CD8-positive, alpha-beta memory T cell (primary cell): ENCODE results near the gene JAK3. TPM values are rescaled to one million over a fixed set of nuclear protein-coding genes. Genes with fewer than 3 reads are reported as not detected.

ENCODE experiments used
- CTCF ChIA-PET: fragments of 350-600 bp; sonication (Branson Sonifier 250); formaldehyde crosslinking; loops from one replicate; lab custom pipeline; 2021; ENCODE audit warnings: antibody characterized with exemption; lab: Charles Lee
- POLR2A ChIA-PET: fragments of 350-600 bp; sonication (Branson Sonifier 250); formaldehyde crosslinking; loops from one replicate; lab custom pipeline; 2021; ENCODE audit warnings: antibody characterized with exemption; lab: Charles Lee
- DNase-seq, 5 donors: peaks; one replicate each; pipeline versions ENCODE4 v3.0.0 to v3.0.0-alpha.2; 2020 to 2022; ENCODE audit warnings: mixed read lengths in 1 of 5
- H3K27ac ChIP-seq: one replicate; pipeline ENCODE4 v1.7.0; 2013; ENCODE audit warnings: low read depth, mild to moderate bottlenecking, low read length, moderate library complexity
- H3K27me3 ChIP-seq: 2 replicates; pipeline ENCODE4 v1.7.0; 2013; ENCODE audit warnings: low read length, mild to moderate bottlenecking; ENCODE audit not compliant: insufficient read depth, poor library complexity, severe bottlenecking
- H3K36me3 ChIP-seq: 2 replicates; pipeline ENCODE4 v1.7.0; 2013; ENCODE audit warnings: mild to moderate bottlenecking, low read length, moderate library complexity; ENCODE audit not compliant: insufficient read depth
- H3K4me1 ChIP-seq: 2 replicates; pipeline ENCODE4 v1.7.0; 2013; ENCODE audit warnings: mild to moderate bottlenecking, low read length, moderate library complexity; ENCODE audit not compliant: insufficient read depth
- H3K4me3 ChIP-seq: 2 replicates; pipeline ENCODE4 v1.7.0; 2013; ENCODE audit warnings: mild to moderate bottlenecking, low read length
- H3K9me3 ChIP-seq: 2 replicates; pipeline ENCODE4 v1.7.0; 2013; ENCODE audit warnings: mild to moderate bottlenecking, low read length
- H3K27ac Mint-ChIP-seq, 8 donors: one replicate each; pipeline ENCODE4 v1.8.0; 2020 to 2021; ENCODE audit warnings: mixed read lengths in 8 of 8, mild to moderate bottlenecking in 6 of 8, inconsistent platforms in 3 of 8, moderate library complexity in 3 of 8
- H3K27me3 Mint-ChIP-seq, 2 donors: one replicate each; pipeline ENCODE4 v1.8.0; 2020 to 2021; ENCODE audit warnings: mixed read lengths in 2 of 2, mild to moderate bottlenecking in 1 of 2, moderate library complexity in 1 of 2
- H3K36me3 Mint-ChIP-seq, 3 donors: one replicate each; pipeline ENCODE4 v1.8.0; 2020 to 2021; ENCODE audit warnings: mixed read lengths in 3 of 3, inconsistent platforms in 1 of 3, mild to moderate bottlenecking in 1 of 3
- H3K4me1 Mint-ChIP-seq, 3 donors: one replicate each; pipeline ENCODE4 v1.8.0; 2020 to 2021; ENCODE audit warnings: mixed read lengths in 3 of 3, inconsistent platforms in 1 of 3, mild to moderate bottlenecking in 1 of 3
- H3K4me3 Mint-ChIP-seq, 7 donors: one replicate each; pipeline ENCODE4 v1.8.0; 2020 to 2021; ENCODE audit warnings: mixed read lengths in 7 of 7, mild to moderate bottlenecking in 6 of 7, moderate library complexity in 4 of 7, inconsistent platforms in 2 of 7
- H3K9me3 Mint-ChIP-seq, 5 donors: one replicate each; pipeline ENCODE4 v1.8.0; 2020 to 2022; ENCODE audit warnings: mixed read lengths in 5 of 5, mild to moderate bottlenecking in 3 of 5, moderate library complexity in 2 of 5, inconsistent platforms in 1 of 5
- polyA plus RNA-seq: library from polyadenylated mRNA; unstranded; fragments of 300-500 nt; fragmentation: Illumina TruSeq; gene quantifications from one replicate; pipeline ENCODE4 v1.2.3, GENCODE V29; 2021
- total RNA-seq, 2 experiments: library from RNA; stranded (reverse); gene quantifications; one replicate each; pipeline ENCODE4 v1.2.3, GENCODE V29; 2021

The JAK3 gene
- total and polyA plus RNA-seq, 3 experiments from 2014 or later: 84.0 to 125 (median 119) TPM

GRCh38 chr19:17855280-17856152 lies 7.7 kb upstream of the JAK3 start:
- H3K27ac Mint-ChIP-seq: peak overlapping the region in 3 of 8 donors; percentile 64 to 66 (median 66)
- no peaks in the 10 kb centered on the region for H3K9me3 ChIP-seq

DNA sequence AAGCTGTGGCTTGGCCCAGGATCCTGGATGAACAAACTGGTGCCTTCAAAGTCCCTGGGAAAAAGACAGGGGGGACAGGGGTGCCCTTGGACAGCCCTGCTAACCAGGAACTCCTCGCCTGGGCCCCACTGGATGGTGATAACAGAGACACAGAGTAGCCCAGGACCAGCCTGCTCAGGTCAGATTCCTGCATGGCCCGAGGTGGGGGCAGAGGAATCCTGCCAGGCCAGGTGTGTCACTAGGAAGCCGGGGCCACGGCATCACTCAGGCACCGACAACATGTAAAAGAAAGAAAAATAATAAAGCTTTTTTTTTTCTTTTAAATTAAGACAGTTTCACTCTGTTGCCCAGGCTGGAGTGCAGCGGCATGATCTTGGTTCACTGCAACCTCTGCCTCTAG lies 6.3 kb upstream of the JAK3 start:
- Histone ChIP-seq H3K36me3 (no peaks in the 10 kb centered on the region), H3K4me3 (no peak overlapping the region), H3K27me3 (no peaks in the 10 kb centered on the region), H3K27ac (no peak overlapping the region), H3K9me3 (no peaks in the 10 kb centered on the region), H3K4me1 (peaks cover 30% of the 10 kb centered on the region)
- no peaks in the 10 kb centered on the region for H3K9me3 Mint-ChIP-seq
- no peak for DNase-seq
- peaks cover 0 to 4% of the 10 kb centered on the region in 2 donors for H3K27me3 Mint-ChIP-seq
- ChIA-PET POLR2A (no interaction called here), CTCF (interaction anchor here (0.7 to 10.9 kb wide), 11 partner anchors 11 to 578 kb away, joined by 3 to 213 read pairs (median 5); partner anchors contain the start of gene CCDC124)
- H3K4me3 Mint-ChIP-seq: no peak overlapping the region
- H3K36me3 Mint-ChIP-seq: no peaks in the 10 kb centered on the region
- H3K27ac Mint-ChIP-seq: no peak overlapping the region
- peaks cover 24 to 32% (median 31%) of the 10 kb centered on the region in 3 donors for H3K4me1 Mint-ChIP-seq

More at GRCh38 chr19:17855280-17856152, 7.7 kb upstream of the JAK3 start:
- Mint-ChIP-seq H3K27me3 (peaks cover 0 to 4% of the 10 kb centered on the region in 2 donors), H3K36me3 (peaks cover 0 to 8% (median 3%) of the 10 kb centered on the region in 3 donors), H3K4me1 (peaks cover 29 to 35% (median 32%) of the 10 kb centered on the region in 3 donors), H3K4me3 (peak overlapping the region in 1 of 7 donors; percentile 34), H3K9me3 (peaks cover 0 to 2% (median 0%) of the 10 kb centered on the region in 5 donors)
- ChIA-PET CTCF (interaction anchor here (0.6 to 10.9 kb wide), 22 partner anchors 9 to 397 kb away, joined by 3 to 213 read pairs (median 5); partner anchors contain the start of gene CCDC124), POLR2A (interaction anchor here (1.5 kb wide), 1 partner anchor 152 kb away, joined by 5 read pairs; no protein-coding TSS in a partner anchor)
- H3K27ac ChIP-seq: no peak overlapping the region
- H3K36me3 ChIP-seq: peaks cover 4% of the 10 kb centered on the region
- no peak overlapping the region for H3K4me3 ChIP-seq
- H3K27me3 ChIP-seq: no peaks in the 10 kb centered on the region
- peak; percentile 76 to 89 (median 86) for DNase-seq
- peaks cover 23% of the 10 kb centered on the region for H3K4me1 ChIP-seq

DNA sequence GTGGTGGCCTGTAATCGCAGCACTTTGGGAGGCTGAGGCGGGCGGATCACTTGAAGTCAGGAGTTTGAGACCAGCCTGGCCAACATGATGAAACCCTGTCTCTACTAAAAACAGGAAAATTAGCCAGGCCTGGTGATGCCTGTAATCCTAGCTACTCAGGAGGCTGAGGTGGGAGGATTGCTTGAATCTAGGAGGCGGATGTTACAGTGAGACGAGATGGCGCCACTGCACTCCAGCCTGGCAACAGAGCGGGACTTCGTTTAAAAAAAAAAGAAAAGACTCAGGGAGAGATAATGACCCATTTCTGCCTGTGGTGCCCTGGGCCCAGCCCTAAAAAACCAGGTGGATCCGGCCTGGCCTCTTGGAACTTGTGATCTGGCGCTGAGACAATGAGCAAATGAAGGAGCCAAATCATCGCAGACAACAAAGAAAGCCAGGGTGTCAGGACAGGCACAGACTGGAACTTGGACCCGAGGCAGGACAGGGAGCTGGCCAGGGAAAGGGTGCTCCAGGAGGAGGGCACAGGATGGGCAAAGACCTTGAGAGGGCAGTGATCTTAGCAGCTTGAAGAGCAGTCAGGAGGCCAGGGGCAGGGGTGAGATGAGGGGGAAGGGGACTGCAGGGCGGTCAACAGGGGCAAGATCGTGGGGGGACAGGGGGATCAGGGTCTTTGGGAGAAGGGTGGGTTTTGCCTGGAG lies 962 bp upstream of the JAK3 start:
- no peak overlapping the region for H3K4me3 ChIP-seq
- peaks cover 0 to 10% (median 3%) of the 10 kb centered on the region in 3 donors for H3K36me3 Mint-ChIP-seq
- H3K27me3 ChIP-seq: no peaks in the 10 kb centered on the region
- H3K4me3 Mint-ChIP-seq: peak overlapping the region; percentile 5 to 96 (median 89)
- no peak for DNase-seq
- H3K27me3 Mint-ChIP-seq: peaks cover 0 to 3% of the 10 kb centered on the region in 2 donors
- POLR2A ChIA-PET: interaction anchor here (0.7 to 1.4 kb wide), 2 partner anchors 10 to 16 kb away, joined by 3 to 10 read pairs; no protein-coding TSS in a partner anchor
- H3K4me1 ChIP-seq: peaks cover 57% of the 10 kb centered on the region
- peak overlapping the region; percentile 94 to 98 (median 96) for H3K27ac Mint-ChIP-seq
- CTCF ChIA-PET: interaction anchor here (0.7 to 2.2 kb wide), 5 partner anchors 8 to 84 kb away, joined by 3 to 12 read pairs (median 4); partner anchors contain the start of genes CCDC124 and RPL18A
- peaks cover 6% of the 10 kb centered on the region for H3K36me3 ChIP-seq
- no peak overlapping the region for H3K27ac ChIP-seq
- no peaks in the 10 kb centered on the region for H3K9me3 Mint-ChIP-seq
- H3K4me1 Mint-ChIP-seq: peaks cover 51 to 72% (median 66%) of the 10 kb centered on the region in 3 donors
- H3K9me3 ChIP-seq: no peaks in the 10 kb centered on the region

DNA sequence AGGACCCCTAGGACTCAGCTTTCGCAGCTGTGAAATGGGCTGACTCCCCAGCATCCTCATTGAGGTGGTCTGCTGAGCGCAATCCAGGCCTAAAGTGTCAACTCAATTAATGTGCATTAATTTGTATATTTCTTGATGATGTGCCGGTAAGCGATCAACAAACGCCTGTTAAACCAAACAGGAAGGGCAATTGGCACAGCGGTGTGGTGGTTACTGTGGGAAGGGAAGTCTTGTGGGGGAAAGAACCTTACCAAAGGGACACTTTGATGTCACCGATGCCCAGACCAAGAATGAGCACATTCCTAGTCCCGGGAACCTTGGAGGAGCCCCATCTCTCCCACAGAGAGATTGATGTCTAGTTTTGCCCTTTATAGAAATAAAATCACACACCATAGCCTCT lies 1.6 kb downstream of the JAK3 start:
- ChIA-PET POLR2A (interaction anchor here (0.6 to 1.2 kb wide), 2 partner anchors 13 to 20 kb away, joined by 3 read pairs; no protein-coding TSS in a partner anchor), CTCF (interaction anchor here (1.0 to 2.5 kb wide), 4 partner anchors 9 to 86 kb away, joined by 3 to 8 read pairs (median 6); partner anchors contain the start of genes CCDC124 and RPL18A)
- H3K27ac ChIP-seq: peak overlapping the region; percentile 69
- Mint-ChIP-seq H3K9me3 (no peaks in the 10 kb centered on the region), H3K4me1 (peaks cover 51 to 70% (median 65%) of the 10 kb centered on the region in 3 donors), H3K27me3 (peaks cover 0 to 3% of the 10 kb centered on the region in 2 donors), H3K36me3 (peaks cover under 1 to 31% (median 3%) of the 10 kb centered on the region in 3 donors), H3K27ac (peak overlapping the region; percentile 83 to 98 (median 96)), H3K4me3 (peak overlapping the region; percentile 87 to 97 (median 93))
- peak; percentile 37 to 67 (median 53) for DNase-seq
- H3K27me3 ChIP-seq: no peaks in the 10 kb centered on the region
- H3K36me3 ChIP-seq: peaks cover 27% of the 10 kb centered on the region
- H3K9me3 ChIP-seq: no peaks in the 10 kb centered on the region
- H3K4me3 ChIP-seq: peak overlapping the region; percentile 80
- H3K4me1 ChIP-seq: peaks cover 57% of the 10 kb centered on the region

DNA sequence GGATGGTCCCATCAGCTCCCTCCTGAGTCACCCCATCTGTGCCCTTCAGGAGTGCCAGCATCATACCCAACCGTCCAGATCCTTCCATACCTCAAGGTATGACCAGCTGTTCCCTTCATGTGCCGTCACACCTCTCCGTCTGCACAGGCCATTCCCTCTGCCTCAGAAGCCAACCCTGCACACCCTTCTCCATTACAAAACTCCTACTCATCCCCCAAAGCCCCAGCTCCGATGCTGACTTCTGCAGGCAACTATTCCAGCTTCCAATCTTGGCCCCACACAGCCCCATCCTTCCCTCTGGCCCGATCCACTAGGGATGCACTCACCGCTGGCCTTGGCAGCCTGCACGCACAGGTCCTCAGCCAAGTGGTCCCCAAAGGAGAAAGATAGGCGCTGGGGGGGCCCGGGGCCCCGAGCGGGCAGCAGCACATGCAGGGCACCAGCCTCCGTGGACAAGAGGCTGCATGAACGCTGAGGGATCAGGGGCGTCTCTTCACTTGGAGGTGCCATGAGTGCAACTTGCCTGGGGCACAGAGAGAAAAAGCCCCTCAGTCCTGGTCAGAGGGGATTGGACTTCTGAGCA lies 3.8 kb downstream of the JAK3 start:
- H3K4me3 Mint-ChIP-seq: peak overlapping the region; percentile 33 to 93 (median 67)

GRCh38 chr19:17843292-17843827 lies 4.4 kb downstream of the JAK3 start:
- H3K27ac ChIP-seq: no peak overlapping the region
- DNase-seq: no peak
- Mint-ChIP-seq H3K27ac (peak overlapping the region in 6 of 8 donors; percentile 21 to 72 (median 60)), H3K9me3 (no peaks in the 10 kb centered on the region), H3K36me3 (peaks cover 6 to 54% (median 8%) of the 10 kb centered on the region in 3 donors), H3K4me1 (peaks cover 37 to 50% (median 42%) of the 10 kb centered on the region in 3 donors), H3K4me3 (peak overlapping the region in 2 of 7 donors; percentile 27 to 67), H3K27me3 (no peaks in the 10 kb centered on the region)
- ChIA-PET CTCF (interaction anchor here (1.2 to 2.4 kb wide), 3 partner anchors 12 to 59 kb away, joined by 3 to 10 read pairs (median 5); partner anchors contain the start of gene RPL18A), POLR2A (no interaction called here)
- no peak overlapping the region for H3K4me3 ChIP-seq
- H3K9me3 ChIP-seq: no peaks in the 10 kb centered on the region
- peaks cover 35% of the 10 kb centered on the region for H3K4me1 ChIP-seq
- peaks cover 48% of the 10 kb centered on the region for H3K36me3 ChIP-seq
- H3K27me3 ChIP-seq: no peaks in the 10 kb centered on the region

More for the DNA sequence above, 3.8 kb downstream of the JAK3 start:
- H3K36me3 Mint-ChIP-seq: peaks cover 6 to 49% (median 6%) of the 10 kb centered on the region in 3 donors
- ChIA-PET CTCF (interaction anchor here (1.5 to 2.4 kb wide), 2 partner anchors 11 to 60 kb away, joined by 3 to 10 read pairs; no protein-coding TSS in a partner anchor), POLR2A (no interaction called here)
- peaks cover 43% of the 10 kb centered on the region for H3K36me3 ChIP-seq
- no peaks in the 10 kb centered on the region for H3K27me3 ChIP-seq
- H3K4me1 ChIP-seq: peaks cover 42% of the 10 kb centered on the region
- H3K9me3 Mint-ChIP-seq: no peaks in the 10 kb centered on the region
- DNase-seq: no peak
- H3K27ac ChIP-seq: no peak overlapping the region
- H3K27ac Mint-ChIP-seq: peak overlapping the region in 6 of 8 donors; percentile 56 to 96 (median 68)
- no peak overlapping the region for H3K4me3 ChIP-seq
- no peaks in the 10 kb centered on the region for H3K9me3 ChIP-seq
- H3K27me3 Mint-ChIP-seq: peaks cover 0 to 2% of the 10 kb centered on the region in 2 donors
- peaks cover 42 to 57% (median 48%) of the 10 kb centered on the region in 3 donors for H3K4me1 Mint-ChIP-seq
